CD14-positive monocyte (primary cell): ENCODE measurements around the gene SLC25A28. TPM values are rescaled to one million over a fixed set of nuclear protein-coding genes. Genes with fewer than 3 reads are reported as not detected.

ENCODE experiments used
- DNase-seq, 3 donors: peaks; one replicate each; pipeline ENCODE4 v3.0.0-alpha.2; 2011 to 2022
- H2AFZ ChIP-seq: 2 replicates; pipeline ENCODE4 v1.6.0; 2012; ENCODE audit warnings: mild to moderate bottlenecking, low read depth, low read length, inconsistent platforms; ENCODE audit not compliant: insufficient read depth, poor library complexity, severe bottlenecking
- H3K27ac ChIP-seq, 2 donors: 1 replicate in 1 of 2; 2 replicates in 1 of 2; pipeline ENCODE4 v1.5.1; 2012 to 2013; ENCODE audit warnings: low read length in 2 of 2, control low read depth in 1 of 2, inconsistent platforms in 1 of 2, low read depth in 1 of 2, mild to moderate bottlenecking in 1 of 2
- H3K27me3 ChIP-seq, 2 donors: one replicate each; pipeline versions ENCODE4 v1.6.0 to v1.6.1; 2011 to 2013; ENCODE audit warnings: low read length in 2 of 2; ENCODE audit not compliant: control insufficient read depth in 2 of 2, insufficient read depth in 2 of 2
- H3K36me3 ChIP-seq, 2 donors: replicated peaks in 1 of 2; 1 replicate in 1 of 2; 2 replicates in 1 of 2; pipeline versions ENCODE4 v1.5.1 to v1.6.1; 2012 to 2013; ENCODE audit warnings: low read length in 2 of 2, control low read depth in 1 of 2, inconsistent platforms in 1 of 2, mild to moderate bottlenecking in 1 of 2; ENCODE audit not compliant: insufficient read depth in 2 of 2, control insufficient read depth in 1 of 2
- H3K4me1 ChIP-seq, 2 donors: 1 replicate in 1 of 2; 2 replicates in 1 of 2; pipeline versions ENCODE4 v1.5.1 to v1.6.1; 2012 to 2013; ENCODE audit warnings: low read length in 2 of 2, control low read depth in 1 of 2, inconsistent platforms in 1 of 2, mild to moderate bottlenecking in 1 of 2, moderate library complexity in 1 of 2; ENCODE audit not compliant: insufficient read depth in 2 of 2, control insufficient read depth in 1 of 2
- H3K4me2 ChIP-seq: replicated peaks from 2 replicates; pipeline ENCODE3; 2012; ENCODE audit warnings: low read length, moderate library complexity, mild to moderate bottlenecking; ENCODE audit not compliant: poor library complexity, severe bottlenecking; ENCODE audit errors: extremely low read depth
- H3K4me3 ChIP-seq, 3 experiments: fragments of 200-600 bp in 1 of 3; sonication (generic) in 1 of 3; replicated peaks in 1 of 3; 1 replicate in 2 of 3; 2 replicates in 1 of 3; pipeline ENCODE4 v1.5.1; 2011 to 2013; ENCODE audit warnings: low read length in 3 of 3, mild to moderate bottlenecking in 3 of 3, control low read depth in 2 of 3, low read depth in 2 of 3, inconsistent platforms in 1 of 3, moderate library complexity in 1 of 3
- H3K79me2 ChIP-seq: 2 replicates; pipeline ENCODE4 v1.6.0; 2012; ENCODE audit warnings: mild to moderate bottlenecking, control low read depth, inconsistent platforms, low read length, moderate library complexity; ENCODE audit not compliant: insufficient read depth
- H3K9ac ChIP-seq: 2 replicates; pipeline ENCODE4 v1.6.0; 2017; ENCODE audit warnings: low read length, mild to moderate bottlenecking; ENCODE audit not compliant: insufficient read depth, poor library complexity, severe bottlenecking
- H3K9me3 ChIP-seq, 2 donors: replicated peaks in 1 of 2; 1 replicate in 1 of 2; 2 replicates in 1 of 2; pipeline versions ENCODE4 v1.5.1 to v1.6.1; 2012 to 2013; ENCODE audit warnings: low read length in 2 of 2, control low read depth in 1 of 2; ENCODE audit not compliant: control insufficient read depth in 1 of 2, insufficient read depth in 1 of 2
- H4K20me1 ChIP-seq: 2 replicates; pipeline ENCODE4 v1.6.0; 2012; ENCODE audit warnings: mild to moderate bottlenecking, low read length, control low read depth, moderate library complexity; ENCODE audit not compliant: insufficient read depth
- H3K27ac Mint-ChIP-seq, 7 donors: one replicate each; pipeline ENCODE4 v1.8.0; 2020; ENCODE audit warnings: mild to moderate bottlenecking in 7 of 7, mixed read lengths in 7 of 7, moderate library complexity in 6 of 7, inconsistent platforms in 2 of 7
- H3K27me3 Mint-ChIP-seq, 3 donors: one replicate each; pipeline ENCODE4 v1.8.0; 2021 to 2022; ENCODE audit warnings: low read depth in 3 of 3, mild to moderate bottlenecking in 3 of 3, mixed read lengths in 3 of 3, moderate library complexity in 3 of 3, inconsistent platforms in 1 of 3
- H3K36me3 Mint-ChIP-seq, 2 donors: one replicate each; pipeline ENCODE4 v1.8.0; 2020; ENCODE audit warnings: mixed read lengths in 2 of 2, inconsistent platforms in 1 of 2, mild to moderate bottlenecking in 1 of 2
- H3K4me1 Mint-ChIP-seq: one replicate; pipeline ENCODE4 v1.8.0; 2020; ENCODE audit warnings: mild to moderate bottlenecking, mixed read lengths
- H3K4me3 Mint-ChIP-seq, 2 donors: one replicate each; pipeline ENCODE4 v1.8.0; 2020; ENCODE audit warnings: mild to moderate bottlenecking in 2 of 2, mixed read lengths in 2 of 2, moderate library complexity in 1 of 2
- H3K9me3 Mint-ChIP-seq, 7 donors: one replicate each; pipeline ENCODE4 v1.8.0; 2020 to 2022; ENCODE audit warnings: mixed read lengths in 7 of 7, mild to moderate bottlenecking in 6 of 7, moderate library complexity in 6 of 7, inconsistent platforms in 2 of 7
- CTCF ChIP-seq: fragments of 200-600 bp; IDR thresholded peaks from one replicate; pipeline ENCODE4 v1.8.0; 2022; ENCODE audit warnings: antibody characterized with exemption, mild to moderate bottlenecking
- WGBS: methylation state at CpG from one replicate; pipeline ENCODE4 v1.1.5; 2013; ENCODE audit warnings: missing lambda C conversion rate; ENCODE audit not compliant: insufficient coverage; 5-methylcytosine and 5-hydroxymethylcytosine counted together
- intact Hi-C, 2 donors: fragments of 100-400 bp; cut with micrococcal nuclease; formaldehyde crosslinking; loops; one replicate each; pipeline versions ENCODE4 v1.15.0 to v1.15.1; 2023
- polyA plus RNA-seq, 3 donors: library from polyadenylated mRNA; depleted of rRNA in 1 of 3; unstranded in 2 of 3; stranded (reverse) in 1 of 3; fragments of 300-500 nt in 2 of 3; fragments of >200 nt in 1 of 3; fragmentation: Illumina TruSeq in 2 of 3; gene quantifications; 1 replicate in 2 of 3; 2 replicates in 1 of 3; pipeline ENCODE4 v1.2.3, GENCODE V29; 2012 to 2021

The SLC25A28 gene
- polyA plus RNA-seq, 3 donors: 15.4 to 147 (median 15.5) TPM

GRCh38 chr10:99630433-99630832 lies 10.2 kb upstream of the SLC25A28 start:
- H2AFZ ChIP-seq: no peak overlapping the region
- no CpG with 5 or more reads among the region's 2 CpGs for WGBS

GRCh38 chr10:99629625-99629978 lies 9.4 kb upstream of the SLC25A28 start:
- Histone ChIP-seq H3K4me1 (no peaks in the 10 kb centered on the region), H3K36me3 (no peaks in the 10 kb centered on the region), H3K4me3 (no peak overlapping the region), H3K27me3 (no peaks in the 10 kb centered on the region), H3K4me2 (no peak overlapping the region), H2AFZ (no peak overlapping the region), H3K9ac (no peak overlapping the region), H3K9me3 (no peaks in the 10 kb centered on the region), H3K27ac (no peak overlapping the region), H3K79me2 (no peaks in the 10 kb centered on the region), H4K20me1 (no peaks in the 10 kb centered on the region)
- H3K4me3 Mint-ChIP-seq: no peak overlapping the region
- H3K4me1 Mint-ChIP-seq: peaks cover 3% of the 10 kb centered on the region
- intact Hi-C loops: loop anchor here in 1 of 2 donors (5.0 kb wide), 1 partner anchor 83 kb away; no protein-coding TSS in a partner anchor
- no peaks in the 10 kb centered on the region for H3K36me3 Mint-ChIP-seq
- H3K27ac Mint-ChIP-seq: no peak overlapping the region
- H3K9me3 Mint-ChIP-seq: no peaks in the 10 kb centered on the region
- no peak for DNase-seq
- no CpG with 5 or more reads among the region's 3 CpGs for WGBS
- TF ChIP-seq CTCF: no peak
- H3K27me3 Mint-ChIP-seq: peaks cover 0 to 5% (median 2%) of the 10 kb centered on the region in 3 donors

More at GRCh38 chr10:99630433-99630832, 10.2 kb upstream of the SLC25A28 start:
- Histone ChIP-seq H3K36me3 (no peaks in the 10 kb centered on the region), H4K20me1 (no peaks in the 10 kb centered on the region), H3K9ac (no peak overlapping the region), H3K4me2 (no peak overlapping the region), H3K9me3 (no peaks in the 10 kb centered on the region), H3K4me3 (no peak overlapping the region), H3K79me2 (no peaks in the 10 kb centered on the region), H3K27me3 (no peaks in the 10 kb centered on the region), H3K4me1 (no peaks in the 10 kb centered on the region), H3K27ac (no peak overlapping the region)
- peaks cover 0 to 3% (median 2%) of the 10 kb centered on the region in 3 donors for H3K27me3 Mint-ChIP-seq
- H3K9me3 Mint-ChIP-seq: no peaks in the 10 kb centered on the region
- peak; percentile 65 for TF ChIP-seq CTCF
- DNase-seq: peak in 2 of 3 donors; percentile 39 to 56
- intact Hi-C loops: loop anchor here in 1 of 2 donors (2.0 kb wide), 1 partner anchor 80 kb away; no protein-coding TSS in a partner anchor
- H3K4me1 Mint-ChIP-seq: peaks cover 3% of the 10 kb centered on the region
- no peaks in the 10 kb centered on the region for H3K36me3 Mint-ChIP-seq
- H3K4me3 Mint-ChIP-seq: no peak overlapping the region
- H3K27ac Mint-ChIP-seq: peak overlapping the region in 1 of 7 donors; percentile 68
